ENCODE measurements around the gene FZD4. TPM values are rescaled to one million over a fixed set of nuclear protein-coding genes. Genes with fewer than 3 reads are reported as not detected.

FZD4 gene
- total RNA-seq, 2 experiments from 2014 or later = 0.17 TPM; not detected in 1

GRCh38 chr11:86999859-87000753, 44.9 kb upstream of the FZD4 start:
- no peaks in the 10 kb centered on the region for H4K20me1 ChIP-seq (ENCODE audit: insufficient read depth, low read length)
- no peaks in the 10 kb centered on the region for H3K36me3 ChIP-seq (ENCODE audit: insufficient read depth, low read length)
- H3K79me2 ChIP-seq (ENCODE audit: insufficient read depth, low read depth, low read length) = no peaks in the 10 kb centered on the region
- H3K4me2 ChIP-seq (ENCODE audit: low read length) = no peak overlapping the region
- no peak overlapping the region for H2AFZ ChIP-seq (ENCODE audit: low read length)
- CTCF ChIA-PET (ENCODE audit: unreplicated experiment) = no interaction called here
- intact Hi-C loops (cut with micrococcal nuclease; ENCODE audit: unreplicated experiment) = no loop called here
- no peak for TF ChIP-seq CTCF (conservative IDR thresholded peaks at IDR 0.05; ENCODE audit: low read length)
- no peak for TF ChIP-seq EZH2phosphoT487 (IDR thresholded peaks at IDR 0.05; ENCODE audit: borderline replicate concordance, low read depth, low read length)
- H3K27ac ChIP-seq (ENCODE audit: low read depth, low read length, poor library complexity, severe bottlenecking) = no peak overlapping the region
- no peaks in the 10 kb centered on the region for H3K9me2 ChIP-seq (ENCODE audit: insufficient read depth, low read length)
- no peak for DNase-seq (ENCODE audit: low spot score)
- POLR2A ChIA-PET = interaction anchor here (0.6 to 1.1 kb wide), 5 partner anchors 111 to 269 kb away, joined by 3 to 4 read pairs (median 3); no protein-coding TSS in a partner anchor
- no peak overlapping the region for H3K4me3 ChIP-seq (ENCODE audit: low read depth, low read length, poor library complexity, severe bottlenecking)
- H3K4me1 ChIP-seq (ENCODE audit: insufficient read depth, low read length, poor library complexity, severe bottlenecking) = no peaks in the 10 kb centered on the region
- BruUV-seq (replicated peaks) = no TSS peak
- H3K9me3 ChIP-seq (ENCODE audit: low read length) = no peaks in the 10 kb centered on the region

- no peaks in the 10 kb centered on the region for H3K79me2 ChIP-seq (ENCODE audit: insufficient read depth, low read depth, low read length)
- intact Hi-C loops (cut with micrococcal nuclease; ENCODE audit: unreplicated experiment) = no loop called here
- H3K4me1 ChIP-seq (ENCODE audit: insufficient read depth, low read length, poor library complexity, severe bottlenecking) = no peaks in the 10 kb centered on the region
- H3K4me3 ChIP-seq (ENCODE audit: low read depth, low read length, poor library complexity, severe bottlenecking) = no peak overlapping the region
- ChIA-PET POLR2A (interaction anchor here (0.6 to 1.1 kb wide), 4 partner anchors 111 to 270 kb away, joined by 3 to 4 read pairs (median 3); no protein-coding TSS in a partner anchor), CTCF (ENCODE audit: unreplicated experiment) (no interaction called here)
- no peaks in the 10 kb centered on the region for H3K9me3 ChIP-seq (ENCODE audit: low read length)
- DNase-seq (ENCODE audit: low spot score) = no peak
- no peak overlapping the region for H3K4me2 ChIP-seq (ENCODE audit: low read length)
- no peak overlapping the region for H3K27ac ChIP-seq (ENCODE audit: low read depth, low read length, poor library complexity, severe bottlenecking)
- BruUV-seq (replicated peaks) = no TSS peak
- no peaks in the 10 kb centered on the region for H3K9me2 ChIP-seq (ENCODE audit: insufficient read depth, low read length)
- H4K20me1 ChIP-seq (ENCODE audit: insufficient read depth, low read length) = no peaks in the 10 kb centered on the region
- no peaks in the 10 kb centered on the region for H3K36me3 ChIP-seq (ENCODE audit: insufficient read depth, low read length)
- H2AFZ ChIP-seq (ENCODE audit: low read length) = no peak overlapping the region
- TF ChIP-seq EZH2phosphoT487 (IDR thresholded peaks at IDR 0.05; ENCODE audit: borderline replicate concordance, low read depth, low read length) (no peak), CTCF (conservative IDR thresholded peaks at IDR 0.05; ENCODE audit: low read length) (no peak)
These were observed 44.2 kb upstream of the FZD4 start for GRCh38 chr11:86999388-86999787.

Measured in OCI-LY7 (cell line).